ENCODE measurements around the gene CSF3. TPM values are rescaled to one million over a fixed set of nuclear protein-coding genes. Genes with fewer than 3 reads are reported as not detected.

CSF3 gene
- total RNA-seq, 1 experiment from 2014 or later: not detected

Other genes starting within 250 kb of the CSF3 start
- not detected in 2 replicates for gene IKZF3, start 151.1 kb upstream of the CSF3 start, total RNA-seq (2014; rRNA removed; shearing (Covaris generic))
- gene ZPBP2, start 147.2 kb upstream of the CSF3 start, total RNA-seq (2014; rRNA removed; shearing (Covaris generic)): not detected in 2 replicates
- 0.24 and 1.9 TPM in 2 replicates for gene GSDMB, start 96.8 kb upstream of the CSF3 start, total RNA-seq (2014; rRNA removed; shearing (Covaris generic))
- 37.8 and 40.4 TPM in 2 replicates for gene ORMDL3, start 87.8 kb upstream of the CSF3 start, total RNA-seq (2014; rRNA removed; shearing (Covaris generic))
- not detected in 2 replicates for gene LRRC3C, start 87.7 kb upstream of the CSF3 start, total RNA-seq (2014; rRNA removed; shearing (Covaris generic))
- gene GSDMA, start 52.4 kb upstream of the CSF3 start, total RNA-seq (2014; rRNA removed; shearing (Covaris generic)): not detected in 2 replicates
- 248 and 317 TPM in 2 replicates for gene PSMD3, start 34.6 kb upstream of the CSF3 start, total RNA-seq (2014; rRNA removed; shearing (Covaris generic))
- 70.0 and 90.8 TPM in 2 replicates for gene MED24, start 39.0 kb downstream of the CSF3 start, total RNA-seq (2014; rRNA removed; shearing (Covaris generic))
- 11.8 and 18.4 TPM in 2 replicates for gene THRA, start 47.5 kb downstream of the CSF3 start, total RNA-seq (2014; rRNA removed; shearing (Covaris generic))
- gene NR1D1, start 85.1 kb downstream of the CSF3 start, total RNA-seq (2014; rRNA removed; shearing (Covaris generic)): 0.06 and 2.0 TPM in 2 replicates
- 67.9 and 80.5 TPM in 2 replicates for gene MSL1, start 106.5 kb downstream of the CSF3 start, total RNA-seq (2014; rRNA removed; shearing (Covaris generic))
- gene CASC3, start 125.1 kb downstream of the CSF3 start, total RNA-seq (2014; rRNA removed; shearing (Covaris generic)): 31.1 and 61.1 TPM in 2 replicates
- gene RAPGEFL1, start 162.0 kb downstream of the CSF3 start, total RNA-seq (2014; rRNA removed; shearing (Covaris generic)): 1.1 and 2.6 TPM in 2 replicates
- gene WIPF2, start 203.9 kb downstream of the CSF3 start, total RNA-seq (2014; rRNA removed; shearing (Covaris generic)): 4.6 and 9.7 TPM in 2 replicates